SIG-M5 treated with dmso at 0.1 percent for 504 hours (cell line): ENCODE results near the gene NFYA.

ENCODE experiments used
- DNase-seq: peaks from one replicate; lab custom pipeline; 2025; ENCODE audit not compliant: unreplicated experiment; lab: John Stamatoyannopoulos, UW

Gene NFYA

DNA sequence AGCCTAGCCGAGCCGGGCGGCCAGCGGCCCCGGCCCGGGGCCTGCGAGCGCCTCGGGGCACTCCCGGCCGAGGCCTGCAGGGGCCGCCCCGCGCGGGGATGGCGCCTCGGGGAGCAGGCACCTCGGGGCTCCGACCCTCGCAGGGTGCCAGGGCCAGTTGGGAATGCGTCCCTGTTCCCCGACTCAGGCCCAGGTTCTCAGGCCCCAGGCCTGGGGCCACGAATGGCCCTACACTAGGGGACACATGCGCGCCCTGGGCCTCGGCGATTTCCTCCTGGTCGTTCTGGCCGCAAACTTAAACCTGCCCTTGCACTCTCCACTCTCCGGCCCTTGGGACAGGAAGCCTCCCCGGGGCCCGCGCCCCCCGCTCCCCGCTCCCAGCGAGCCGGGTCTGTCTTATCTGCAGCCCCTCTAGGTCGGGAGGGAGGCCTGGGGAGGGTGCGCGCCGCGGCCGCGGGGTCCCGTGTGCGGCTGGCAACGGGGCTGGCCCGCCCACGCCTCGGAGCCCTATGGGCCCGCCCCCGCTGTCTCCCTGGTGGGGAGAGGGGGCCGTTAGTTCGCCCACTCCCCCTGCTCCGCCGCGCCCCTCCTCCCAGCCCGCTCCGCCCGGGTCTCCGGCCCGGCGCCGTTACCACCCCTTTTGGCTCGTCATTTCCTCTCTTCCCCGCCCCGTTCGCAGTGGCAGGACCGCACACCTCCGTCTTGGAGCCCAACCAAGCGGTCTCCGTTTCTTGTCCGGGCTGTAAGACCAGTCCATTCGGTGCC lies 611 bp downstream of the NFYA start:
- peak; percentile 70 for DNase-seq

DNA sequence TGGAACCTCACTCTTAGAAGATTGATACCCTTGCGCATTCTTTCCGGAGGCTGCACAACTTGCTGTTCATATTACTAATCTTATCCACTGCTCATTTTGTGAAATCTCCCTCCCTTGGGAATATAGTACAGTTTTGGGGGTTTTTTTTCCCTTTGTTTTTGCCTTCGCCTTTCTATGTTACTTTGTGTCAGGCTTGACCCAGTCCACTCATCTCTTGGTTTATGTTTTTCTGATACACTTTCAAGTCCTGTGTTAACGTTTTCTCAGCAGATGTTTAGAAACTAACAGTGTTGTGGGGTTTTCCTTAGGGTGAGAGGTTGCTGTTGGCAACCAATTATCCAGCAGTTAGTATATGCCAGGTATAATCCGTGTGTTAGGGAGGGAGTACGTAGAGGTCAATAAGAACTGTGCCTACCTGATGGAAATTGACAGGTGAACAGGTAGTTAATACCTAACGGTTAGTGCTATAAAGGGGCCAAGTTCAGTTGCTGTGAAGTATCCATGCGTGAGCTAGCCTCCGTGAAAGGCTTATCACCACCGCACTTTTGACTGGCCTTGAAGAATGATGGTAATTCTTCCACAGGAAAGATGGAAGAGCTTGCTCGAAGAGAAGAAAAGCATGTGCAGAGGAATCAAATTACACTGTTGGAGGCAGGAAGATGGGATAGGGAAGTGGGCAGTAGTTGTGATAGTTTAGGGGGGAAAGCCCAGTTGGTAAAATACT lies 1.4 kb downstream of the NFYA start:
- DNase-seq: no peak

GRCh38 chr6:41074692-41075436 lies 2.1 kb downstream of the NFYA start:
- no peak for DNase-seq

GRCh38 chr6:41075651-41076626 lies 3.2 kb downstream of the NFYA start:
- no peak for DNase-seq

- DNase-seq: no peak
These were observed 4.8 kb downstream of the NFYA start for GRCh38 chr6:41077536-41077935.

DNA sequence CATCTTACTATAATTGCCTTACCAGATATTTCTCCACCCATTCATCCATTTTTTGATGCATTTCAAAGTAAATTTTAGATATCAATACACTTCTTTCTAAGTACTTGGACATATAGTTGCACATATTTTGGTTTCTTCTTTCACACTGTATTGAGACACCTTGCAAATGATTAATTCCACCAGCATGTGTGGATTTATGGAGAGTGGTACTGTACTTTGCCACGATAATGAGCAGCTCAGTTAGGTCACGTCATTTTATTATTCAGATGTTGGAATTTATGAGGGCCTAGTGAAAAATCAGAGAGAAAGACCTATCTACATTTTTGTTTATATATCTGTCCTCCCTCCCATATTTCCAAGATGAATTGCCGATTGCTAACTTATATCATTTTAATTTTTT lies 5.3 kb downstream of the NFYA start:
- no peak for DNase-seq

- DNase-seq: no peak
These were observed 6.3 kb downstream of the NFYA start for GRCh38 chr6:41079080-41079479.

GRCh38 chr6:41080621-41081020 lies 7.8 kb downstream of the NFYA start:
- no peak for DNase-seq

GRCh38 chr6:41083072-41083471 lies 10.3 kb downstream of the NFYA start:
- DNase-seq: no peak

DNA sequence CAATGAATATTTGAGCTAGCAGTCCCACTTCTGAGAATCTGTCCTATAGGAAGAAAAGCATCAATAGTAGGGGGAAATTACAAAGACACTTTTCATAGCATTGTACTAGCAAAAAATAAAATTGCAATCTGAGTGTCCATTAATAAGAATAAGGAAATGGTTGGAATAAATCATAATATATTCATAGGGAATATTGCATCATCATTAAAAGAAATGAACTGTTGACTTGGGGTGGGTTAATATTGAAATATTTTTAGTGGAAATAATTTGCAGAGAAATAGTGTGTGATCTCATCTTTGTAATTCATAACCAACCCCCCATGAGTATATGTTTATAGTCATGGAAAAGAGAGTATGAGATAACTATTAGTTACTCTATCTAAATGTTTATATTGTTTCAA lies 12.4 kb downstream of the NFYA start:
- no peak for DNase-seq

DNA sequence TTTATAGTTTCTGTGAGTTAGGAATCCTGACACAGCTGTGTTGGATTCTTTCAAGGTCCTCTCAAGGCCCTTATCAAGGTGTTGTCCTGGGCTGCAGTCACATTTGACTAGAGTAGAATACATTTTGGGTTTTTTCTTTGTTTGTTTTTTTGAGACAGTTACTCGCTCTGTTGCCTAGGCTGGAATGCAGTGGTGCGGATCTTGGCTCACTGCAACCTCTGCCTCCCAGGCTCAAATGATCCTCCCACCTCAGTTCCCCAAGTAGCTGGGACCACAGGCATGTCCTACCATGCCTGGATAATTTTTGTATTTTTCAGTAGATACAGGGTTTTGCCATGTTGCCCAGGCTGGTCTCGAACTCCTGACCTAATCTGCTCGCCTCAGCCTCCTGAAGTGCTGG lies 15.7 kb downstream of the NFYA start:
- no peak for DNase-seq

DNA sequence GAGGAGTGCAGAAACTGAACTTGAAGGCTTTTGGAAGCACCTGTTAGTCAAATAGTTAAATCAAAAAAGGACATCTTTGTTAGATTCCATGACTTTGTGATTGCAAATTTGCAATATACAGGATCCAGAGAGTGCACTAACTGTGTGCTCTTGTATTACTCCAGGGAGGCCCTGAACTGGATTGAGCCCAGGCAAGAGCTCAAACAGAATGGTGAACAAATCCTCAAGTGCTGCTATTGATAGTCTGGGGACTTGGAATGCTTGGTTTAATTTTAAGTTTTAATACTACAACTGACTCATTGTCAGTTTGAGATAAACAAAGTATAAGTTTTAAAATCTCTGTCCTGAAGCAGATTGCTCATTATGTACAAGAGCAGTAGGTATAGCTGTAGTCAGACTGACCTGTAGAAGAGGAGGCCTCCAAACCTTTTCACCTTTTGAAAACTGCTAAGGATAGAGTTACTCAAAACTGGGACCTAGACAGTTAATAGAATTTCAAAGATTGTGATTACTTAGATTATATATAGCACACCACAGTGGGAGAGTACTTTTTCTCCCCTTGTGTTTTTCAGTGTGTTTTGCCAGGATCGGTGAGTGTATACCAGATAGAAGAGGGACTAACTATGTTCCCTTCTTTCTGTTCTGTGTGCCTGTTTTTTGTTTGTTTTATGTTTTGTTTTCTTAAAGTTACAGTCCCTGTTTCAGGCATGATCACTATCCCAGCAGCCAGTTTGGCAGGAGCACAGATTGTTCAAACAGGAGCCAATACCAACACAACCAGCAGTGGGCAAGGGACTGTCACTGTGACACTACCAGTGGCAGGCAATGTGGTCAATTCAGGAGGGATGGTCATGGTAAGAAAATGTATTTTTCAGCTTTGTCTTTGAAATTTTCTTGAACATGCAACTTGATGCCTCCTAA lies 18.3 kb downstream of the NFYA start:
- DNase-seq: no peak

DNA sequence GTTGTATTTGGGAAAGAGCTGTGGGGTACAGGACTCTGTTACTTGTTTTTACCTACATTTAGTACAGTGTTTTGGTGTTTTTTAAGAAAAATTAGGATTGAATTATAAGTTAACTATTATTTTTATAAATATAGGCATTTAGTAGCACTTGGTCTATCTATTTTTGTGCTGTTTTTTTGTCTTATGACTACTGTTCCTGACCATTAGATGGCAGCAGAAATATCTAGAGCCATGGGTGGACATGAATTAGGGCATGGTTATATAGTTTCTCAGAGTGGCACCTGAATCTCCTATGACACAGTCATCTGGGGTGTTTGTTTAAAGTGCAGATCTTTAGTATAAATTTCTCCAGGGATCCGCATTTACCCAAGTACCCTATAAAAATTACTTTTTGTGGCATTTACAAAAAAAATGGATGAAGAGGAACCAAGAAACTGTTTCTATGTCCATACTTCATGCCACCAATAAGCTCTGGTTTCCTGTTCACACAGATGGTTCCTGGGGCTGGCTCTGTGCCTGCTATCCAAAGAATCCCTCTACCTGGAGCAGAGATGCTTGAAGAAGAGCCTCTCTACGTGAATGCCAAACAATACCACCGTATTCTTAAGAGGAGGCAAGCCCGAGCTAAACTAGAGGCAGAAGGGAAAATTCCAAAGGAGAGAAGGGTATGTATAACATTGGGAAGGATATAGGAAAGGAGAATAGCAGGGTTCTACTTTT lies 19.8 kb downstream of the NFYA start:
- peak; percentile 11 for DNase-seq

DNA sequence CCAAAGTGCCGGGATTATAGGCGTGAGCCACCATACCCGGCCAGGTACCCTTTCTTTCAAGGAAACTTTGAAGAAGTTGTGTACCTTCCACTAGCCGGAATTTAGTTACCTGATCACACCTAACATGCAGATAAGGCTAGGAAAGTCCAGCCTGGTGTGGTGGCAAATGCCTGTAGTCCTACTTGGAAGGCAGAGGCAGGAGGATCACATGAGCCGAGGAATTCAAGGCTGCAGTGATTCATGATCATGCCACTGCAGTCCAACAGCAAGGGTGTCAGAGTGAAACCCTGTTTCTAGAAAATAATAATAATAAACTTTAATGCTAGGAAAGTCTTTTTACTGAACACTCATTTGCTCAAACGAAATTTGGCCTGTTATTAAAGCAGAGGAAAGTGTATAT lies 21.0 kb downstream of the NFYA start:
- DNase-seq: no peak

DNA sequence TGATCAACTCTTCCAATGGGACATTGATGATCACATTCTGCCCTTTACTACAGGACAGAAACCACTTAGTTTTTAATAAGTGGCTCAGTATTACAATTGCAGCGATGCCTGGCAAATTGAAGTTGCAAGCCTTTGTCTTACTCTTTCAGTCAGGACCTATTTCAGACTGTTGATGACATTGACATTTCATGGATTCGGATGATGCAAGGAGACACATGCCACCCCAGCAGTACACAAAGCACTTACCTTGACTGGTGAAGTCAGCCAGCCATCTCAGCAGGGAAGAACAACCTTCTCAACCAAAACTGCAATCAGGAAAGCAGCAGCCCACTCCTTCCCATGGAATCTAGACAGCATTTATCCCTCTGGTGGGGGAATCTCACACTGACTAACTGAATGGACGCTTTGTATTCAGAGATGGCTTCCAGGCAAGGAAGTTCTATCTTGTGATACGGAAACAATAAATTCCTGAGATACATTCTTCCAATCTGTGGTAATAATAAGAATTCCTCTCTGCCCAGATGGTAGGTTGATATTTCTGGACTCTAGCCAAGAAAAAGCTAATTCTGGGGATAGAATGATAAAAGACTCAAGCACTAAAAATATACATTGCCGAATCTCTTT lies 24.8 kb downstream of the NFYA start:
- no peak for DNase-seq

DNA sequence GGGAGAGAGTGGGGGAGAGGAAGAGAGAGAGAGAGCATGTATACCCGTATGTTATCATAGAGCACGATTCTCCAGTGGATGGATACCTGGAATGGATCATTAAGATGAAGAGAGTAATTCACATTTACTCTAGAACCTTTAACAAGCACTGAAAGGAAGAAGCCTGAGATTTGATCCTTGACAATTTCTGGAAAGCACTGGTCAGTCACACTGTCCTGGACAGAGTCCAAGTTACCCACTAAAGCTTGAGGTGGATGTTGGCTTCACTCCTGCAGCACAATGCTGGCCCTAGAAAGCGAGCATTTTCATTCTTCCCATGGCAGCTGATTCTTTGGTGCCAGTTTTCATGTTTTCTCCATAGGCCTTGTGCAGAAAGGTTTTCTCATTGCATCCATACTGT lies 25.6 kb downstream of the NFYA start:
- no peak for DNase-seq

- DNase-seq: no peak
These were observed 28.1 kb downstream of the NFYA start for GRCh38 chr6:41100871-41101287.

GRCh38 chr6:41103847-41104246 lies 31.1 kb downstream of the NFYA start:
- DNase-seq: no peak

DNA sequence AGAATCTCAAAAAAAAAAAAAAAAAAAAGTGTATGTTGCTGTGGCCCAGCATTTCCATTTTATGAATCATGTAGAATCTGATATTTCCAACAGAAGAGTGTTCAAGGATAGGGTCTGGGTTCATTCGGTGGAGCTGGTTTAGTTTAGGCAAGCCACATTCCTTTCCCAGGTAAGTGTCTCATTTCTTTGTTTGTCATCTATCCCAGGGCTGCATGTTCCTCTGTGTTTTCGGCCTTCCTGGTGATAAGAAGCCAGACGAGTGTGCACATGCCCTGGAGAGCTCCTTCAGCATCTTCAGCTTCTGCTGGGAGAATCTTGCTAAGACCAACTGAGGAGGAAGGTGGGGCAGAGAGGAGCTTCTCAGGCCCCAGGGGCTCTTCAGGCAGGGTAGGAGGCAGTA lies 38.2 kb downstream of the NFYA start:
- DNase-seq: no peak
